Subcutaneous adipose tissue (tissue), 4 donors: Measurements from ENCODE around the gene NOX3. TPM values are rescaled to one million over a fixed set of nuclear protein-coding genes. Genes with fewer than 3 reads are reported as not detected.

Source experiments
- total RNA-seq, 4 donors: library from RNA; depleted of rRNA; stranded (reverse); fragments of >200 nt; gene quantifications; one replicate each; pipeline ENCODE4 v1.1.0, GENCODE V29; 2016
- TF ChIP-seq, protein P1 (sequence below): fragments of 450-650 bp; IDR thresholded peaks from one replicate; pipeline ENCODE4 v1.5.1; 2016; ENCODE audit warnings: low read depth, mild to moderate bottlenecking, control low read depth, antibody characterized with exemption, moderate library complexity

Gene NOX3
- total RNA-seq, 4 donors from 2014 or later = not detected

DNA sequence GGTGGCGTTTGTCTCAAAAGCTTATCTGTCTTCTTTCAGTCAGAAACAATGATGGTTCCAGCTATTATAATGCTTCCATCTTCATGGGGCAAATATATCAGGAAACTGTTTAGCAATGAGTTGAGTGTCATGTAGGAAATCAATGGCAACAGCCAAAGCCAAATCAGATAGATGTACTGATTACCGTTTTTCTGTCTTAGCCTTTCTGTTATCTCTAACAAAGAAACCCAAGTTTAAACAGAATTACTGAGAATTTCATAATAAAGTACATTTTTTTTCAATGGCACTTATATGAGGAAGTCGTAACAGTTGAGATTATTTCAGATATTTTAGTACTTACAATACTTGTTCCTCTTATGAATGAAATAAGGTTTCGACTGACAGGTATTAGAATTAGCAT, 1.2 kb downstream of the NOX3 start:
- TF ChIP-seq, protein P1, sequence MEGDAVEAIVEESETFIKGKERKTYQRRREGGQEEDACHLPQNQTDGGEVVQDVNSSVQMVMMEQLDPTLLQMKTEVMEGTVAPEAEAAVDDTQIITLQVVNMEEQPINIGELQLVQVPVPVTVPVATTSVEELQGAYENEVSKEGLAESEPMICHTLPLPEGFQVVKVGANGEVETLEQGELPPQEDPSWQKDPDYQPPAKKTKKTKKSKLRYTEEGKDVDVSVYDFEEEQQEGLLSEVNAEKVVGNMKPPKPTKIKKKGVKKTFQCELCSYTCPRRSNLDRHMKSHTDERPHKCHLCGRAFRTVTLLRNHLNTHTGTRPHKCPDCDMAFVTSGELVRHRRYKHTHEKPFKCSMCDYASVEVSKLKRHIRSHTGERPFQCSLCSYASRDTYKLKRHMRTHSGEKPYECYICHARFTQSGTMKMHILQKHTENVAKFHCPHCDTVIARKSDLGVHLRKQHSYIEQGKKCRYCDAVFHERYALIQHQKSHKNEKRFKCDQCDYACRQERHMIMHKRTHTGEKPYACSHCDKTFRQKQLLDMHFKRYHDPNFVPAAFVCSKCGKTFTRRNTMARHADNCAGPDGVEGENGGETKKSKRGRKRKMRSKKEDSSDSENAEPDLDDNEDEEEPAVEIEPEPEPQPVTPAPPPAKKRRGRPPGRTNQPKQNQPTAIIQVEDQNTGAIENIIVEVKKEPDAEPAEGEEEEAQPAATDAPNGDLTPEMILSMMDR = no peak

DNA sequence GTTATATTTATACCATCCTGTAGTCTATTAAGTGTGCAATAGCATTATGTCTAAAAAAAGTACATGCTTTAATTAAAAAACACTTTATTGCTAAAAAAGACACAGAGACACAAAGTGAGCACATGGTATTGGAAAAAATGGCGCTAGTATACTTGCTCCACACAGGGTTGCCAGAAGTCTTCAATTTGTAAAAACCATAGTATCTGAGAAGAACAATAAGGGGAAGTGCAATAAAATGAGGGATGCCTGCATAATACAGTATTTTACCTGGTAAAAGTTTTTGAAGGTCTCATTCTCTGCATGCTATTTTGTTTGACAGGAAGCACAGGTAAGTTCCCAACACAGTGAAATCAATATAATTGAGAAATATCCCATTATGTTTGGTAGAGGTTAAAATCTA, 1.6 kb downstream of the NOX3 start:
- TF ChIP-seq, protein P1 = no peak

DNA sequence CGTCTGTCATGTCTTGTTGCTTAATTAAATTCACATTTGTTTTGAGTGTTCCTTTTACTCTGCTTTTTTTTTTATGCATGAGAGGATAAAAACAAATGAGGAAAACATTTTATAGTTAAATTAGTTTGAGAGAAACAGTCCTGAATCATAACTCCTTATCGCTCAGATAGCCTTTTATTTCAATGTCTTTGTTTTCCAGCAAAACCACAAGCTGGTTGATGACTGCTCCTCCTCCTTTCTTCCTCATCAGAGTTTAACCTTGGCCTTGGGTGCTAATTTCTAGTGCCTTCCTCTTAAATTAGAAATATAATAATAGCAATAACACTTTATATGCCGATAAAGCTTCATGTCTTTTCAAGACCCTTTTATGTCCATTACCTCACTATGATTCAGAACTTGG, 3.1 kb downstream of the NOX3 start:
- TF ChIP-seq, protein P1 = no peak

DNA sequence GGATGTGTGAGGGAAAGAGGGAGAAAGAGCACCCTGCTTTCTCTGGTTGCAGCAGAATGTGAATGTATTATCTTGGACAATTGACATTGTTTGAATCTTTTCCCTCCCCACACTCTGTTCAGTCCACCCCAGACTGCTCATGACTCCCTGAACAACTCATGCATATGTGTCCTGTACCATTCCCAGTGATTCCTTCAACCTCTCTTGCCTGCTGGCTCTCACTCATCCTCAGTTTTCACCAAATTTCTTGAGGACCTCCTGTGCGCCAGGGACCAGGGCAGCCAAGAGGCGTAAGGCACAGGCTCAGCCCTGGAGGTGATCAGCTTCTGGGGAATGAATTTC, 5.4 kb downstream of the NOX3 start:
- TF ChIP-seq, protein P1 = no peak

DNA sequence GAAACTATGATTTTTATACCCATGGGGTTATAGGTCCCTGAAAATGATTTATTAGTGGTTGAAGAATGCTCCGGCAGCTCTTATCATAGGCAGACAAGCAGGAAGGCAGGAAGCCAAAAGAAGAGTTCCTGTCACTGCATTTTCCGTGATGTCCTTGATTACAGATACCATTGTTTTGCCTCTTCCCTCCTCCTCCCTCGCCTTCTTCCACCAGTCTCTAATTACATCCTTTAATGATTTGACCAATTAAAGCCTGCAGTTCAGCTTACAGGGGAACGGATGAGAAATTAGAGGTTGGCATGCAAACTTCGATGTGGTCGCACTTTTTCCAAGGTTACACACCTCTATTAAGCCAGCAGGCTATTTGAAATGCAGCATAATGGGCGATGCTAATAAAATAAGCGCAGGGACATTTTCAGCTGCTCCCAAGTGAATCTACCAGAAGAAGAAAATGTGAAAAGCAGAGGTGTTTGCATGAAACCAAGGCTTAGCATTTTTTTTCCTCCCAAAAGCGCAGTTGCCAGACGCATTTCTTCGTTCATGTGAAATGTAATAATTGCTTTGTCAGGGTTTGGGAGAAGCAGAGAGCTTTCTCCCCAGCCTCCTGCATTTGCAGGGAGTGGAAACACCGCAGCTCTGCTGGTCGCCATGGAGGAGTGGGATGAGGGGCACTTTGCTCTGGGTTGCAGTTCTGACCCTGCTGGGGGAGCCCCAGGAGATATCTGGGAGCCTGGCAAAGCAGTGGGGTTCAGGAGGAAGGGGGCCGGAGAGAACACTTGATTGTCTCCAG, 6.0 kb downstream of the NOX3 start:
- TF ChIP-seq, protein P1 = no peak

DNA sequence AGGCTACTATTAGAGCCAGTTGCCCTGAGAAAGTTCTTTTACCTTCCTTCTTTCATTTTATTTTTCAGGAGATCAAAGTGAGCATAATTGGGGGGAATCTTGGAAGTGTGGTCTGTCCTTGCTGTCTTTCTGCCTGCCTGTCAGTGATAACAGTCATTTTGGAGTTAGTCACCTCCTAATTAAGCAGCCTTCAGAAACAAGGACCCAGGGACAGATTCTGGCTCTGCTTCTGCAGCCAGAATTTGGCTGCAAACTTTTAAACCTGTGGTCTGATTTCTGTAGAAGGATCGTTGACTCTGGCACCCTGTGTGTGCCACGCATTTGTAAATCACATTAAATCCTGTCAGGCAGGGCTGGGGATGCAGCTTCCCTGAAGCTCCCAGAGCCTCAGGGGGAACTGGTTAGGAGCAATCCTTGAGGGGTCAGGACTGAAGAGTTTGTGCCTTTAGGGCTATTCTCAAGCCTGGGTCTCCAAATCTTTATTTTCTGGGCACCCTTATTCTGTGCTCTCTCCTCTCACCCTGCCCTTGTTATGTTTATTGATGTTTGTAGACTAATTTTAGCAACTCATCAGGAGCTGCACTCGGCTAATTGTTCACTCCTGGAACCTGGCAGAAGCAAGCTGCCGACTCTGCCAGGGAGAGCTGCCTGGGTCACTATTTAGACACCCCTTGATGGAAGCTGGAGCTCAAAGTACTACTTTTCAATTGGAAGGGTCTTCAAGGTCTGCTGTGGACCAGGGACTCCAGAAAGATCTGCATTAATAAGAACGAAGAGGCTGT, 6.8 kb downstream of the NOX3 start:
- TF ChIP-seq, protein P1 = no peak

DNA sequence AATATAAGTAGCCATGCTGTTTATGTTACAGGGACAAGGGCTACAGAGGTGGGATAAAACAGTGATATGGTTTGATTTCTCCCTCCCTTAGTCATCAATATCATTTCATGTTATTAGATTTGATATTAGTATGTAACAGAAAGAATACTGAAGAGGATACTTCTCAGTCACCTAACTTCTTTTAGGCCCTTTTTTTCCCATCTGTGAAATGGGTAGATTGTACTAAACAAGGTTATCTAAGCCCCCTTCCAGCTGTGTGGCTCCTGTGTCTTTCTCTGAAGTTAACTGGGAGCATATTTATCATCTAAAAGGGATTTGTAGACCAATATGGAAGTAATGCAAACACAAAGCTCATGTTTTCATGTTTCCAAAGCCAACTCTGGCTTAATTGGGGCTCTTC, 7.7 kb downstream of the NOX3 start:
- TF ChIP-seq, protein P1 = no peak
